ENCODE results near the gene DOP1B.

Gene DOP1B

GRCh38 chr21:36205962-36206361 is 49.3 kb downstream of the DOP1B start:
- no peak for DNase-seq
